ENCODE data around the gene REST.
"Not testable (repeated sequence)": the region's sequence is repeated elsewhere in the genome, so short reads cannot be mapped to it uniquely, and the experiment has no call there.

REST gene

GRCh38 chr4:56892691-56893090 lies 15.0 kb upstream of the REST start:
- POLR2A ChIA-PET (ENCODE audit: low non-redundant PET) = no interaction called here

GRCh38 chr4:56897842-56898241 lies 9.9 kb upstream of the REST start:
- DNase-seq (ENCODE audit: low spot score); H3K27ac ChIP-seq; POLR2A ChIA-PET (ENCODE audit: low non-redundant PET): not testable (repeated sequence)
- CTCF ChIA-PET = interaction anchor here (0.7 kb wide), 1 partner anchor 13 kb away, joined by 4 read pairs; no protein-coding TSS in a partner anchor

More at GRCh38 chr4:56892691-56893090, 15.0 kb upstream of the REST start:
- H3K27ac ChIP-seq = no peak overlapping the region
- CTCF ChIA-PET = interaction anchor here (0.6 kb wide), 2 partner anchors 13 to 697 kb away, joined by 3 to 5 read pairs; no protein-coding TSS in a partner anchor
- DNase-seq (ENCODE audit: low spot score) = no peak
- TF ChIP-seq CTCF (conservative IDR thresholded peaks at IDR 0.05; ENCODE audit: low read depth) = no peak

GRCh38 chr4:56900186-56900585 lies 7.5 kb upstream of the REST start:
- H3K27ac ChIP-seq; DNase-seq (ENCODE audit: low spot score); POLR2A ChIA-PET (ENCODE audit: low non-redundant PET): not testable (repeated sequence)
- CTCF ChIA-PET = interaction anchor here (0.6 kb wide), 1 partner anchor 89 kb away, joined by 4 read pairs; no protein-coding TSS in a partner anchor

- no peak overlapping the region for H3K27ac ChIP-seq
- POLR2A ChIA-PET (ENCODE audit: low non-redundant PET) = no interaction called here
- CTCF ChIA-PET = interaction anchor here (0.6 kb wide), 1 partner anchor 51 kb away, joined by 6 read pairs; no protein-coding TSS in a partner anchor
- TF ChIP-seq CTCF (conservative IDR thresholded peaks at IDR 0.05; ENCODE audit: low read depth) = no peak
- DNase-seq (ENCODE audit: low spot score) = no peak
Measured at GRCh38 chr4:56902703-56903102, 5.0 kb upstream of the REST start.

- ChIA-PET POLR2A (ENCODE audit: low non-redundant PET) (no interaction called here), CTCF (no interaction called here)
- no peak for TF ChIP-seq CTCF (conservative IDR thresholded peaks at IDR 0.05; ENCODE audit: low read depth)
- DNase-seq (ENCODE audit: low spot score) = no peak
- H3K27ac ChIP-seq = no peak overlapping the region
Measured at GRCh38 chr4:56905796-56906195, 1.9 kb upstream of the REST start.

GRCh38 chr4:56906489-56907393 lies 959 bp upstream of the REST start:
- H3K27ac ChIP-seq = no peak overlapping the region
- CTCF ChIA-PET = interaction anchor here (0.5 kb wide), 1 partner anchor 63 kb away, joined by 4 read pairs; no protein-coding TSS in a partner anchor
- TF ChIP-seq CTCF (conservative IDR thresholded peaks at IDR 0.05; ENCODE audit: low read depth) = no peak
- POLR2A ChIA-PET (ENCODE audit: low non-redundant PET) = no interaction called here
- peak; percentile 6 for DNase-seq (ENCODE audit: low spot score)

- CTCF ChIA-PET = interaction anchor here (0.6 to 0.7 kb wide), 5 partner anchors 19 to 476 kb away, joined by 3 to 10 read pairs (median 3); no protein-coding TSS in a partner anchor
- peak overlapping the region; percentile 93 for H3K27ac ChIP-seq
- peak; percentile 78 for DNase-seq (ENCODE audit: low spot score)
- POLR2A ChIA-PET (ENCODE audit: low non-redundant PET) = interaction anchor here (0.6 to 1.1 kb wide), 2 partner anchors 27 to 68 kb away, joined by 3 to 5 read pairs; partner anchors contain the start of gene NOA1
- TF ChIP-seq CTCF (conservative IDR thresholded peaks at IDR 0.05; ENCODE audit: low read depth) = peak; percentile 40
Measured at GRCh38 chr4:56908206-56909085, 746 bp downstream of the REST start.
